Stimulated activated CD8-positive, alpha-beta memory T cell treated with anti-CD3 and anti-CD28 coated beads, Interleukin-15, amount 100 ng/mL, for 1 hour (primary cell): ENCODE results near the gene PRSS33.

Experiments
- DNase-seq: peaks from one replicate; pipeline ENCODE4 v3.0.0-alpha.2; 2020; ENCODE audit warnings: low read depth

The PRSS33 gene

DNA sequence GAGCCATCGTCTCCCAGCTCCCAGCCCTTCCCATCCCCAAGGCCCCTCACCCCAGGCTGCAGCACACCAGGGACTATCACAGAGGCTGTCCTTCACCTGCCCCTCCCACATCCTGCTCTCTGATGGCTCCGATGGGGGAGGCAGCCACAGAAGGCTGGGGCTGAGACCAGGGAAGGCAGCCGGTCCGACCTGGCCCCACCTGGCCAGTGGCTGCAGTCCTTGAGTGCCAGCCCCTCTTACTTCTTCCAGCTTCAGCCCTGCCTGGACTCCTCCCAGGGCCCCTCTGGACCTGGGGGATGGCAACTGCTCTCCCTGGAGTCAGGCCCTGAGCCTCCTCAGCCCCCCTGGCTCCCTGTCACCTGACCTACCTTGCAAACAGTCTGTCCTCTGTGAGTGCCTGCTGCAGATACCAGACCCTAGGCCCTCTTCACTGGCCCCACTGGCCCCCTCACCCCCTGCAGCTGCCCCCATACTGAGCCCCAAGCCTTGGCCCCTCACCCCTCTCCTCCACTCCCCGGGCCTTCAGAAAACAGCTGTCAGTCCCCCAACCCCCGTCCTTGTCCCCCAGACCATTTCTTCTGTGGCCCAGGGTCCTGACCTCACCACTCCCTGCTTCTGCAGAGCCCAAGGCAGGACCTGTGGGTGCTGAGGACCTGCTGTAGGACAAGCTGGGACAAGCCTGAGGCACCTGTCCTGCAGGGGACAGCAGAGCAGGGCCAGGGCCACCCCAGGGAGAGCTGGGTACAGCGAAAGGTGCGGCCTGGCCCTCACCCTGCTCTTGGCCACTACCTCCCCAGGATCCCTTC, 47.5 kb downstream of the PRSS33 start:
- no peak for DNase-seq

DNA sequence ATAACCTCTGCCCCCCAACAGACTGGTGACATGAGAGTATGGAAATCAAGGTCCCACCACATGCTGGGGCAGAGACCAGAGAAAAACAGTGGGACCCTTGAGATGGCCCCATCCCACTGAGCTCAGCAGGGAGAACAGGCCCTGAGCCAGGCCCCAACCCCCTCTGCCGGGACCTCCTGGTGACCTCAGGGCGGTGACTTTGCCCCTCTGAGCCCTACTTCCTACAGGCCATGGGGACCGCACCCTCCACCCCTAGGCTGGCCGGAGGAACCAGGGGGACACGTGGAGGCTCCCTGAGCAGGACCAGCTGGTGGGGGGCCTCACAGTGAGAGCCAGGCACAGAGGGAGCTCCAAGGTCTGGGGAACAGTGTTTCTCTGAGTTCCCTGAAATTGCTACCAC, 48.7 kb downstream of the PRSS33 start:
- no peak for DNase-seq

DNA sequence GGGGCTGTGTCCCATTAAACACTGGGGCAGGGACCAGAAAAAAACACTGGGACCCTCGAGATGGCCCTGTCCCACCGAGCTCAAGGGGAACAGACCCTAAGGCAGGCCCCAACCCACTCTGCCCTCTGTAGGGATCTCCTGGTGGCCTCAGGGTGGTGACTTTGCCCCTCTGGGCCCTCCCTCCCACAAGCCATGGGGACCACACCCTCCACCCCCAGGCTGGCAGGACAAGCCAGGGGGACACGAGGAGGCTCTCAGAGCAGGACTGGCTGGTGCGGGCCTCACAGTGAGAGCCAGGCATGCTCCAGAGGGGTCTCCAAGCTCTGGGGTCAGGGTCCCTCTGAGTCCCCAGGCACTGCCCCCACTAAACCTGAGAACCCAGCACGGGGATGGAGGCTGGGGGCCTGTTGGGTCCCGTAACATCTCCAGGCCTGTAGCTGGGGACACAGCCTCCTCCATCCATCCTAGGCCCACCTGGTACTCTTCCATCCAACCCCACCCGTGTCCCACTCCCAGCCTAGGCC, 49.4 kb downstream of the PRSS33 start:
- no peak for DNase-seq

DNA sequence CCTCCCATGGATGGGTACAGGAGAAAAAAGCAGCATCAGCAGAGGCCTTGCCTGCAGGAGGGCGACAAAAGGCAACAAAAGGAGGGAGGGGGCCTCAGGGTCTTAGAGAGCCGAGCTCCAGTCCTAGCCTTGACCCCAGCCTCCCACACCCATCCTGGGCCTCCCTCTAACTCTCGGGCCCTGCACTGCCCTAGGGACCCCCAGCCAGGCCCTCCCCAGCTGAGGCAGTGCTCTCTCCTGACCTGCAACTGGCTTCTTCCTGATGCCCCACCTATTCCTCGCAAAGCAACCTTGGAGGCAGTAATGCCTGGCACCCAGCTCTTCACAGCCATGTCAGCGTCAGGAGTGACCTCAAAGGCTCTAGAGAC, 50.1 kb downstream of the PRSS33 start:
- no peak for DNase-seq

DNA sequence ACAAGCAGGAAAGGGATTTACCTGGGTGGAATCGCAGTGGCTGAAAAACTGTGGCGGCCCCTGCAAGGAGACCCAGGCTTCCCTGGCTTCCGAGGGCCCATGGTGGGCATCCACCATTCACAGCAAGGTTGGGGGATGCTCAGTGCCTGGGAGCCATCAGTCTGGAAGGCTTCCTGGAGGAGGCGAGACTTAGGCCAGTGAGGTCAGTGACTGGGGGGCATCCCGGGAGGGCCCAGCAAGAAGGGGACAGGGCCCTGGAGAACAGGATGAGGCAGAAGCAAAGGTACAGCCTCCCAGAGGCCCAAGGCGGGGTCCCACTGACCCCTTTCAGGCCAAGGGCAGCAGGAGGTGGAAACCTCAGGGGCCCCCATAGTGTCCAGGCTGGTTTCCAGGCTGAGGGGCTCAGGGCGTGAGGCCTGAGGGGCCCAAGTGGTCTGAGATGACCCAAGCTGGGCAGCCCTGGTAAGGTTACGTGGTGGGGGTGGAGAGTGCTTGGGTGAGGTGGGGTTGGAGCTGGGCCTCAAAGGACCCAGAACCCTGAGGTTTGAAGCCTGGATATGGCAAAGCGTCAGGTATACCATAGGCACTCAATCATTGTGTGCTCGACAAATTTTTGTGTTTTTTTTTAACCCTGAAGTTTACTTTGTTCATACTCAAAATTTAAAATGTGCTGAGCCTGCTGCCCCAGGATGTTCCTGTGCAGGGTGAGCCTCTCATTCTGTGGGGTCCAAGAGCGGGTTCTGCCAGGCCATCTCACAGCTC, 50.7 kb downstream of the PRSS33 start:
- no peak for DNase-seq

DNA sequence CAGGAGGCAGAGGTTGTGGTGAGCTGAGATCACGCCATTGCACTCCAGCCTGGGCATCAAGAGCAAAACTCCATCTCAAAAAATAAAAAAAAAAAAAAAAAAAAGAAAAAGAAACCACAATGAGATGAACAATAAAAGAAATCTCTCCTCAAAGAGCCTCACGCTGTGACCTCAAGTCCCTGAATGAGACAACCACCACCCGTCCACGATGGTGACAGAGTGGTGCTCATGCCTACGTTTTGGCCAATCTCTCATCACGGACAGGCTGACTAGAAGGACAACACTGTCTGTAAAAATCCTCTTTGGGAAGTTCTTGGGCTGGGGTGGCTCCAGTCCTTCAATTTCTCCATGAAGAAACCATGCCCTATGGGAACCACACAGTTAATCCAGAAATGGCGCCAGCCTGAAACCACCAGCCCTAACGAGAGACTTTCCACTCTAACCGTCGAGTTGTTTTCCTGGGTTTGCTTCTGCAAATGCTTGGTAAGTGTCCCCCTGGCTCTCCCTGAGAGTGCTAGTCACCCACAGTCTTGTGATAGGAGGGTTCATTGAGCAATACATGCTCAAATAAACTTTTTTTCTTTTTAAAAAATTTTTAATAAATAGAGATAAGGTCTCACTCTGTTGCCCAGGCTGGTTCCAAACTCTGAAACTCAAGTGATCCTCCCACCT, 52.4 kb downstream of the PRSS33 start:
- no peak for DNase-seq
